ENCODE results near the gene SLC22A3.
A peak's percentile ranks its signal among the peaks of the same experiment; 100 is the strongest.
"Not testable (repeated sequence)": the region's sequence is repeated elsewhere in the genome, so short reads cannot be mapped to it uniquely, and the experiment has no call there.

SLC22A3 gene

DNA sequence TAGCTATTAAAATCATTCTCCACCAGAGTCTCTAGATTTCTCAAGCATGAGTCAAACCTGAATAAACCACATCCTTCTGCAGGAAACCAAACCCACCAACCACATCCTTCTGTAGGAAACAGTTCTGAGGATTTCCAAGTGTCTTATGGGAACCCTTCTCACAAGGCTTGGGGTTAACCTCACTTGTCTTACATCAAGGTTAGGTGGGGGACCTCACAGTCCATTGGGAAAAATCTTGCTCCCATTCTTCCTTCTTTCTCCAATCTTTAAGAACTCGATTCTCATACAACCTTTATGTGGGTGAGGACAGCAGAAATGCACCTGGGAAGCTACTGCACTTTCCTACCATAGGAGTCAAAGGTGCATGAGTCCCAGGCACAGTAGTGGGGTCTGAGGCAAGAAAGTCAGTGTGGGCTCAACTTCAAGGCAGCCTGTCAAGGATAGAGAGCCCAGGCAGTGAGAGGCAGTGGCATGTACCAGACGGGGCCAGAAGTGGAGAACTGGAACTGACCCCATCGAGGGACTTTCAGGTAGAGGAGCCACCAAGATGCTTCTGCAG lies 114.5 kb downstream of the SLC22A3 start:
- peak; percentile 46 for DNase-seq (ENCODE audit: extremely low spot score, insufficient read length, low read depth)
- FAIRE-seq, result peak; percentile 87

DNA sequence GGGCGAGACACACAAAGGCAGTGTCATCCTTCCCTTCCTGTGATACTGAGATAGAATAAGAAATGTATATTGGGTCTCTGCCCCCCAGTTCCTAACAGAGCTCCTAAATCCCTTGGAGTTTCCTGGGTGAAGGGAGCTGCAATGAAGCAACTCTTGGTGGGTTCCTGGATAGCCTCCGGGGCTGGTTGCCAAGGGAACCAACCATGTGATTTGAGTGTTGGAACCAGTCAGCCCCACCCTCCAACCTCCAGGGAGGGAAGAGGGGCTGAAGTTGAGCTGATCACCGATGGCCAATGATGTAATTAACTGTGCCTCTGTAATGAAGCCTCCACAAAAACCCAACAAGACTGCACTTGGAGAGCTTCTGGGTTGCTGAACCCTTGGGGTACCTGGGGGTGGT lies 116.6 kb downstream of the SLC22A3 start:
- DNase-seq (ENCODE audit: extremely low spot score, insufficient read length, low read depth) (no peak), FAIRE-seq (no peak)

DNA sequence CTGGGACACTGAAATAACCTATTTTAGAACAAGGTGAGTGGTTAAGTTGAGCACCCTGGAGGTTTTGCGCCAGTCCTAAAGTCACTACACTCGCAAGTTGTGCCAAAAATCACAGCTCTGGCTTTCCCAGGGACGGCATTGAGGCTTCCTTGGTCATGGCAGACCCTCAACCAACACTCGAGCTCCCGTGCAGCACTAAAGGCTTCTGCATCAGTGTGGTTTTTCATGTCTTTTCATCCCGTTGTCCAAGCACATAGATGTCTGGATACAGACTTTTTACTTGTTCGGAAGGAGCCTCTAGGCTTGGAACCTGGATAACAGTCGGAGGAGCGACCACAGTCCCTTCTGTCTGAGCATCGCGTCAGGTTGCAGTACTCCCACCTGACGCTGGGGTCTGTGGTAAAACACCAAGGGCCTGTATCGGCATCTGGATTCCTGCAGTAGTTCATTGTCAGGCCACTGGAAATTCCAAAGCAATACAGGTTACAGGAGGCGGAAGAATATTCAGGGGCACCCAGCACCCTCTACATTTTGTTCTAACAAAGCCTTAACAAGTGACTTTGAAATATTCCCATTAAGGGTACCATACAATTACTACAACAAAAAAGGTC lies 119.2 kb downstream of the SLC22A3 start:
- not testable (repeated sequence) for FAIRE-seq; DNase-seq (ENCODE audit: extremely low spot score, insufficient read length, low read depth)

- no peak for FAIRE-seq
- no peak for DNase-seq (ENCODE audit: extremely low spot score, insufficient read length, low read depth)
These were observed 121.0 kb downstream of the SLC22A3 start for GRCh38 chr6:160469153-160469552.

GRCh38 chr6:160476056-160476455 lies 127.9 kb downstream of the SLC22A3 start:
- not testable (repeated sequence) for DNase-seq (ENCODE audit: extremely low spot score, insufficient read length, low read depth); FAIRE-seq

GRCh38 chr6:160477072-160477471 lies 128.9 kb downstream of the SLC22A3 start:
- not testable (repeated sequence) for DNase-seq (ENCODE audit: extremely low spot score, insufficient read length, low read depth)

DNA sequence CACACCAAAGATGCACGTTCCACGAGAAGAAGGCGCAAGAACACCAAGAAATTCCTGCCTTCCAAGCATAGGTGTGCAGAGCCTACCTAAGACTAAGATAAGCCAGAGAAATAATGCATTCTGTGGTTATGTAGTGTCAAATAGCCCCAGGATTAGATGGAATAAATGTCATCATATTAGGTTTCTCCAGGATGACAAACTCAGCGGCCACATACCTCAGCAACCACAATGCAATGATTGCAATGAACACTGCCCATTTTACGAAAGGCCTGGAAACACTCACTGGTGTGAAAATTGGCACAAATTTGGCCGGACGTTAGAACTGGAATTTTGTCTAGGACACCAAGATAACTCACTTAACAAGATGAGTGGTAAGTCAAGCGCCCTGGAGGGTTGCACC lies 129.7 kb downstream of the SLC22A3 start:
- no peak for DNase-seq (ENCODE audit: extremely low spot score, insufficient read length, low read depth)
- no peak for FAIRE-seq

More at GRCh38 chr6:160477072-160477471, 128.9 kb downstream of the SLC22A3 start:
- FAIRE-seq, result not testable (repeated sequence)

DNA sequence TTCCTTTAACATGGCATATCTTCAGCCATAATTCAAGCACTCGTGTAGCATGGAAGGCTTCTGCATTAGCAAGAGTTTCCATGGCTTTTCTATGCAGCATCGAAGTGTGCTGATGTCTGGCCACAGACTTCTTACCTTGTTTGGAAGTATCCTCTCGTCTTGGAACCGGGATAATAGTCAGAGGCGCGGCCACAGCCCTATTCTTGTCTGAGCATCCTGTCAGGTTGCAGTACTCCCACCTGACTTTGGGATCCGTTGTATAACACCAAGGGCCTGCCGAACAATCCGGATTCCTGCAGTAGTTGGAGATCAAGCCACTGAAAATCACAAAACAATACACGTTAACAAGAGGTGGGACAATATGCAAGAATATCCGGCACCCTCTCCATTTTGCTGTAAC lies 138.9 kb downstream of the SLC22A3 start:
- DNase-seq (ENCODE audit: extremely low spot score, insufficient read length, low read depth), result no peak
- FAIRE-seq, result no peak

DNA sequence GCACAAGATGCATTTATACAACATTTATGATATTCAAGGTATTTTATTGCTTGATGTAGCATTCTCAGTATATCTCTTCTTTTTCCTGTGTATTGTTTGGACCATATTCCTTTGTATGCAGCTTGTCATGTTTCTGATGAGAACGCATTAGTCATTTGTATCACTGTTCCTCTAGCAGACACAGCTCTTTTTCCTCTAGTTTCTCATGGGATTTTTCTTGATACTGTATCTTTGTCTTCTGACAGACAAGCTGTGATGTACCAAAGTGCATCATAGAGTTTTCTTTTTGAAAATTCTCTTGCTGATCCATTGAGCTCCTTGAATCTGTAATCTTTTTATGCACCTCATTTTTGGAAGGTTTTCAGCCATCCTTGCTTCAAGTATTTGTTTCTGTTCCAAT lies 140.9 kb downstream of the SLC22A3 start:
- FAIRE-seq, result no peak

DNA sequence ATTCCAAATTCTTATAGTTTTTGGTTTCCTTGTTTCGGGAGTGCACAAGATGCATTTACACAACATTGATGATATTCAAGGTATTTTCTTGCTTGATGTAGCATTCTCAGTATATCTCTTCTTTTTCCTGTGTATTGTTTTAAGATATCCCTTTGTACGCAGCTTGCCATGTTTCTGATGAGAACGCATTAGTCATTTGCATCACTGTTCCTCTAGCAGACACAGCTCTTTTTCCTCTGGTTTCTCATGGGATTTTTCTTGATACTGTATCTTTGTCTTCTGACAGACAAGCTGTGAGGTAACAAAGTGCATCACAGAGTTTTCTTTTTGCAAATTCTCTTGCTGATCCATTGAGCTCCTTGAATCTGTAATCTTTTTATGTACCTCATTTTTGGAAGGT lies 146.4 kb downstream of the SLC22A3 start:
- no peak for DNase-seq (ENCODE audit: extremely low spot score, insufficient read length, low read depth)
- FAIRE-seq, result no peak

More for the DNA sequence above, 140.9 kb downstream of the SLC22A3 start:
- DNase-seq (ENCODE audit: extremely low spot score, insufficient read length, low read depth), result no peak

DNA sequence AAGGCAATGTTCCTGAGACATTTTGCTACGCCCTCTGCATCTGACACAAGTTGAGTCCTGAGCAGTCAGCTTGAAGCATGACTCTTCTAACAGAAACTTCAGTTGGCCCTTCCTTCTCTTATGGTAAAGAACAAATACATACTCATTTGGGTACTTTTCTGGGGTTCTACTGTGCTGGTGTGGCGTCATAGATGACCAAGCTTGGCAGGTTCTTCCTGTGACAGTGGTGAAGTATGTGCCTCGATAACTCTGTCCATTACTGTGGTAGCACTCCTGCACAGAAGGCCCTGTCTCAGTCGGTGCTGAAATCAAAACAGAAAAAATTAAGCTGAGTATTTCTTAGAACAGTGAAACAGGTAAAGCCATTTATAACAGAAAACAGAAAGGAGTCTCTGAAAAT lies 152.5 kb downstream of the SLC22A3 start:
- no peak for DNase-seq (ENCODE audit: extremely low spot score, insufficient read length, low read depth)
- FAIRE-seq, result no peak

Measured in GM18507 (cell line).